GM12873 (cell line): ENCODE data around the gene FGF14.
A peak's percentile ranks its signal among the peaks of the same experiment; 100 is the strongest.

ENCODE experiments used
- CTCF ChIP-seq: IDR thresholded peaks from 2 replicates; pipeline ENCODE4 v1.5.1; 2012; ENCODE audit warnings: low read depth, mild to moderate bottlenecking, moderate library complexity, low read length, control low read depth; ENCODE audit not compliant: insufficient read depth; ENCODE audit errors: missing control alignments

Gene FGF14

GRCh38 chr13:101949681-101950080 lies 452.2 kb downstream of the FGF14 start:
- TF ChIP-seq CTCF: no peak

GRCh38 chr13:101946401-101946800 lies 455.4 kb downstream of the FGF14 start:
- TF ChIP-seq CTCF: no peak

GRCh38 chr13:101945435-101945834 lies 456.4 kb downstream of the FGF14 start:
- TF ChIP-seq CTCF: peak; percentile 18

GRCh38 chr13:101944521-101944920 lies 457.3 kb downstream of the FGF14 start:
- no peak for TF ChIP-seq CTCF

GRCh38 chr13:101942535-101943157 lies 459.2 kb downstream of the FGF14 start:
- peak; percentile 12 for TF ChIP-seq CTCF

- TF ChIP-seq CTCF: peak; percentile 68
Observed at GRCh38 chr13:101942038-101942437, 459.8 kb downstream of the FGF14 start.

- peak; percentile 26 for TF ChIP-seq CTCF
Observed at GRCh38 chr13:101941095-101941783, 460.6 kb downstream of the FGF14 start.
